CD14-positive monocyte (primary cell): ENCODE measurements around the gene KSR1. TPM values are rescaled to one million over a fixed set of nuclear protein-coding genes. Genes with fewer than 3 reads are reported as not detected.
"Not testable (repeated sequence)": the region's sequence is repeated elsewhere in the genome, so short reads cannot be mapped to it uniquely, and the experiment has no call there.

ENCODE experiments used
- DNase-seq, 3 donors: peaks; one replicate each; pipeline ENCODE4 v3.0.0-alpha.2; 2011 to 2022
- H2AFZ ChIP-seq: 2 replicates; pipeline ENCODE4 v1.6.0; 2012; ENCODE audit warnings: mild to moderate bottlenecking, low read depth, low read length, inconsistent platforms; ENCODE audit not compliant: insufficient read depth, poor library complexity, severe bottlenecking
- H3K27ac ChIP-seq, 2 donors: 1 replicate in 1 of 2; 2 replicates in 1 of 2; pipeline ENCODE4 v1.5.1; 2012 to 2013; ENCODE audit warnings: low read length in 2 of 2, control low read depth in 1 of 2, inconsistent platforms in 1 of 2, low read depth in 1 of 2, mild to moderate bottlenecking in 1 of 2
- H3K27me3 ChIP-seq, 2 donors: one replicate each; pipeline versions ENCODE4 v1.6.0 to v1.6.1; 2011 to 2013; ENCODE audit warnings: low read length in 2 of 2; ENCODE audit not compliant: control insufficient read depth in 2 of 2, insufficient read depth in 2 of 2
- H3K36me3 ChIP-seq, 2 donors: replicated peaks in 1 of 2; 1 replicate in 1 of 2; 2 replicates in 1 of 2; pipeline versions ENCODE4 v1.5.1 to v1.6.1; 2012 to 2013; ENCODE audit warnings: low read length in 2 of 2, control low read depth in 1 of 2, inconsistent platforms in 1 of 2, mild to moderate bottlenecking in 1 of 2; ENCODE audit not compliant: insufficient read depth in 2 of 2, control insufficient read depth in 1 of 2
- H3K4me1 ChIP-seq, 2 donors: 1 replicate in 1 of 2; 2 replicates in 1 of 2; pipeline versions ENCODE4 v1.5.1 to v1.6.1; 2012 to 2013; ENCODE audit warnings: low read length in 2 of 2, control low read depth in 1 of 2, inconsistent platforms in 1 of 2, mild to moderate bottlenecking in 1 of 2, moderate library complexity in 1 of 2; ENCODE audit not compliant: insufficient read depth in 2 of 2, control insufficient read depth in 1 of 2
- H3K4me2 ChIP-seq: replicated peaks from 2 replicates; pipeline ENCODE3; 2012; ENCODE audit warnings: low read length, moderate library complexity, mild to moderate bottlenecking; ENCODE audit not compliant: poor library complexity, severe bottlenecking; ENCODE audit errors: extremely low read depth
- H3K4me3 ChIP-seq, 3 experiments: fragments of 200-600 bp in 1 of 3; sonication (generic) in 1 of 3; replicated peaks in 1 of 3; 1 replicate in 2 of 3; 2 replicates in 1 of 3; pipeline ENCODE4 v1.5.1; 2011 to 2013; ENCODE audit warnings: low read length in 3 of 3, mild to moderate bottlenecking in 3 of 3, control low read depth in 2 of 3, low read depth in 2 of 3, inconsistent platforms in 1 of 3, moderate library complexity in 1 of 3
- H3K79me2 ChIP-seq: 2 replicates; pipeline ENCODE4 v1.6.0; 2012; ENCODE audit warnings: mild to moderate bottlenecking, control low read depth, inconsistent platforms, low read length, moderate library complexity; ENCODE audit not compliant: insufficient read depth
- H3K9ac ChIP-seq: 2 replicates; pipeline ENCODE4 v1.6.0; 2017; ENCODE audit warnings: low read length, mild to moderate bottlenecking; ENCODE audit not compliant: insufficient read depth, poor library complexity, severe bottlenecking
- H3K9me3 ChIP-seq, 2 donors: replicated peaks in 1 of 2; 1 replicate in 1 of 2; 2 replicates in 1 of 2; pipeline versions ENCODE4 v1.5.1 to v1.6.1; 2012 to 2013; ENCODE audit warnings: low read length in 2 of 2, control low read depth in 1 of 2; ENCODE audit not compliant: control insufficient read depth in 1 of 2, insufficient read depth in 1 of 2
- H4K20me1 ChIP-seq: 2 replicates; pipeline ENCODE4 v1.6.0; 2012; ENCODE audit warnings: mild to moderate bottlenecking, low read length, control low read depth, moderate library complexity; ENCODE audit not compliant: insufficient read depth
- H3K27ac Mint-ChIP-seq, 7 donors: one replicate each; pipeline ENCODE4 v1.8.0; 2020; ENCODE audit warnings: mild to moderate bottlenecking in 7 of 7, mixed read lengths in 7 of 7, moderate library complexity in 6 of 7, inconsistent platforms in 2 of 7
- H3K27me3 Mint-ChIP-seq, 3 donors: one replicate each; pipeline ENCODE4 v1.8.0; 2021 to 2022; ENCODE audit warnings: low read depth in 3 of 3, mild to moderate bottlenecking in 3 of 3, mixed read lengths in 3 of 3, moderate library complexity in 3 of 3, inconsistent platforms in 1 of 3
- H3K36me3 Mint-ChIP-seq, 2 donors: one replicate each; pipeline ENCODE4 v1.8.0; 2020; ENCODE audit warnings: mixed read lengths in 2 of 2, inconsistent platforms in 1 of 2, mild to moderate bottlenecking in 1 of 2
- H3K4me1 Mint-ChIP-seq: one replicate; pipeline ENCODE4 v1.8.0; 2020; ENCODE audit warnings: mild to moderate bottlenecking, mixed read lengths
- H3K4me3 Mint-ChIP-seq, 2 donors: one replicate each; pipeline ENCODE4 v1.8.0; 2020; ENCODE audit warnings: mild to moderate bottlenecking in 2 of 2, mixed read lengths in 2 of 2, moderate library complexity in 1 of 2
- H3K9me3 Mint-ChIP-seq, 7 donors: one replicate each; pipeline ENCODE4 v1.8.0; 2020 to 2022; ENCODE audit warnings: mixed read lengths in 7 of 7, mild to moderate bottlenecking in 6 of 7, moderate library complexity in 6 of 7, inconsistent platforms in 2 of 7
- CTCF ChIP-seq: fragments of 200-600 bp; IDR thresholded peaks from one replicate; pipeline ENCODE4 v1.8.0; 2022; ENCODE audit warnings: antibody characterized with exemption, mild to moderate bottlenecking
- WGBS: methylation state at CpG from one replicate; pipeline ENCODE4 v1.1.5; 2013; ENCODE audit warnings: missing lambda C conversion rate; ENCODE audit not compliant: insufficient coverage; 5-methylcytosine and 5-hydroxymethylcytosine counted together
- intact Hi-C, 2 donors: fragments of 100-400 bp; cut with micrococcal nuclease; formaldehyde crosslinking; loops; one replicate each; pipeline versions ENCODE4 v1.15.0 to v1.15.1; 2023
- polyA plus RNA-seq, 3 donors: library from polyadenylated mRNA; depleted of rRNA in 1 of 3; unstranded in 2 of 3; stranded (reverse) in 1 of 3; fragments of 300-500 nt in 2 of 3; fragments of >200 nt in 1 of 3; fragmentation: Illumina TruSeq in 2 of 3; gene quantifications; 1 replicate in 2 of 3; 2 replicates in 1 of 3; pipeline ENCODE4 v1.2.3, GENCODE V29; 2012 to 2021

The KSR1 gene
- polyA plus RNA-seq, 3 donors, result 1.2 to 111 (median 4.2) TPM

GRCh38 chr17:27462714-27463113 is 6.5 kb downstream of the KSR1 start:
- peaks cover 0 to 2% (median 0%) of the 10 kb centered on the region in 7 donors for H3K9me3 Mint-ChIP-seq
- intact Hi-C loops, result no loop called here
- H3K27ac Mint-ChIP-seq, result no peak overlapping the region
- no peaks in the 10 kb centered on the region for H3K27me3 ChIP-seq
- H3K27me3 Mint-ChIP-seq, result no peaks in the 10 kb centered on the region
- H3K4me3 Mint-ChIP-seq, result no peak overlapping the region
- no peak overlapping the region for H3K4me2 ChIP-seq
- H3K27ac ChIP-seq, result no peak overlapping the region
- DNase-seq, result no peak
- H3K4me3 ChIP-seq, result no peak overlapping the region
- 100% methylated on average over 1 of the region's 3 CpGs for WGBS
- H4K20me1 ChIP-seq, result peaks cover 96% of the 10 kb centered on the region
- H3K4me1 ChIP-seq, result peaks cover 31 to 32% of the 10 kb centered on the region in 2 donors
- no peak overlapping the region for H3K9ac ChIP-seq
- no peak overlapping the region for H2AFZ ChIP-seq
- peaks cover 7% of the 10 kb centered on the region in 2 donors for H3K36me3 ChIP-seq
- TF ChIP-seq CTCF, result no peak
- H3K4me1 Mint-ChIP-seq, result peaks cover 80% of the 10 kb centered on the region
- H3K79me2 ChIP-seq, result peaks cover 90% of the 10 kb centered on the region
- peaks cover 15 to 31% of the 10 kb centered on the region in 2 donors for H3K36me3 Mint-ChIP-seq
- H3K9me3 ChIP-seq, result no peaks in the 10 kb centered on the region

- intact Hi-C loops, result no loop called here
- H3K36me3 Mint-ChIP-seq, result peaks cover 15 to 29% of the 10 kb centered on the region in 2 donors
- Histone ChIP-seq H3K36me3 (peaks cover 7% of the 10 kb centered on the region in 2 donors), H3K27ac (no peak overlapping the region), H3K9ac (no peak overlapping the region), H3K9me3 (no peaks in the 10 kb centered on the region), H3K4me2 (no peak overlapping the region), H3K4me3 (no peak overlapping the region), H4K20me1 (peaks cover 96% of the 10 kb centered on the region), H2AFZ (no peak overlapping the region), H3K4me1 (peaks cover 26% of the 10 kb centered on the region in 2 donors), H3K79me2 (peaks cover 90% of the 10 kb centered on the region), H3K27me3 (no peaks in the 10 kb centered on the region)
- no peak for TF ChIP-seq CTCF
- H3K9me3 Mint-ChIP-seq, result peaks cover 0 to 2% (median 0%) of the 10 kb centered on the region in 7 donors
- H3K27me3 Mint-ChIP-seq, result no peaks in the 10 kb centered on the region
- DNase-seq, result no peak
- peaks cover 74% of the 10 kb centered on the region for H3K4me1 Mint-ChIP-seq
- no peak overlapping the region for H3K27ac Mint-ChIP-seq
- no peak overlapping the region for H3K4me3 Mint-ChIP-seq
- 100% methylated on average over 3 of the region's 4 CpGs for WGBS
Observed at GRCh38 chr17:27463235-27463677, 7.0 kb downstream of the KSR1 start.

- Mint-ChIP-seq H3K4me1 (peaks cover 66% of the 10 kb centered on the region), H3K36me3 (peaks cover 13 to 22% of the 10 kb centered on the region in 2 donors)
- H3K4me3 Mint-ChIP-seq, H3K36me3 ChIP-seq, H3K27ac ChIP-seq, DNase-seq, intact Hi-C loops, H3K27ac Mint-ChIP-seq, H3K9me3 Mint-ChIP-seq, H3K9ac ChIP-seq, H3K4me3 ChIP-seq, H3K27me3 ChIP-seq, H3K9me3 ChIP-seq, H3K27me3 Mint-ChIP-seq, H3K4me2 ChIP-seq, H2AFZ ChIP-seq: not testable (repeated sequence)
- peaks cover 21% of the 10 kb centered on the region in 2 donors for H3K4me1 ChIP-seq
- 100% methylated on average over 2 of the region's 3 CpGs for WGBS
- H3K79me2 ChIP-seq, result peaks cover 90% of the 10 kb centered on the region
- peaks cover 96% of the 10 kb centered on the region for H4K20me1 ChIP-seq
Observed at GRCh38 chr17:27464019-27464418, 7.8 kb downstream of the KSR1 start.
